ENCODE measurements around the gene COL8A2.
A peak's percentile ranks its signal among the peaks of the same experiment; 100 is the strongest.

DNA sequence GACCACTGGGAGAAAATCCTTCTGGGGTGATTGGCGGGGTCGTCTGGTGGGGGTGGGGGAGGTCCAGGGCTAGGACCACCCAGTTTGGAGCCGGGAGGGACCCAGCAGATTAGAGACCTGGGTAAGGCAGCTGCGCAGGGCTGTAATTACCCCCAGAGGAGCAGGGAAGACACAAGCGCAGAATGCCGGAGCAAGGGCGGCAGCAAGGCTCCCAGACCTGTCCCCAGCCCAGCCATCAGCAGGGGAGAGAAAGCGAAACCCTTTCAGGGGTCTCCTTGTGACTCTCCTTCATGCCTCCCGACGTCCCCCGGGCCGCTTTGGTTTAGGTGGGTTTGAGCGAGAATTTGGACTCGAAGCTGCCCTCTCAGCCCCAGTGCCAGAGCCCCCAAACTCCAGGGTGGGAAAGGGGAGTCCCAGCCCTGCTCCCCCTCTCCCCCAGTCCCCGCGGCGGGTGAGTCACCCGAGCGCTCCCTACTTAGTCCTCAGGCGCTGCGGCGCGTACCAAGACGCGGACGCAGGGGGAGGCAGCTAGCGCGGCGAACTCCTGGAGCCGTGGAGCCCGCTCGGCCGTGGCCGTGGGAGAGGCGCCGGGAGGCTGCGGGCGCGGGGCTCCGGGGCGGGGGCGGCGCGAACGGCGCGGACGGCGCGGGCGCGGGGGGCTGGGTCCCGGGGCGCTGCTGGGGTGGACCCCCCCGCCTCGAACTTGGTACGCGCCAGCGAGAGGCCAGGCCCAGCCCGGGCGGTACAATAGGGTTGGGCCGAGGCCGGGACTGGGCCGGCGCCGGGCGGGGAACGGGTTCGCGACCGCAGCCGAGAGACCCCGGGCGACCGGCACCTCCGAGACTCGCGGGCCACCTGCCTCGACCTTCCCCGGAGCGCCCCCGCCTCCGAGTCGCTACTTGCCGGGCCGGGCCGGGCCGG, 30.6 kb upstream of the COL8A2 start, which contains the start of gene MAP7D1:
- TF ChIP-seq, protein P1, sequence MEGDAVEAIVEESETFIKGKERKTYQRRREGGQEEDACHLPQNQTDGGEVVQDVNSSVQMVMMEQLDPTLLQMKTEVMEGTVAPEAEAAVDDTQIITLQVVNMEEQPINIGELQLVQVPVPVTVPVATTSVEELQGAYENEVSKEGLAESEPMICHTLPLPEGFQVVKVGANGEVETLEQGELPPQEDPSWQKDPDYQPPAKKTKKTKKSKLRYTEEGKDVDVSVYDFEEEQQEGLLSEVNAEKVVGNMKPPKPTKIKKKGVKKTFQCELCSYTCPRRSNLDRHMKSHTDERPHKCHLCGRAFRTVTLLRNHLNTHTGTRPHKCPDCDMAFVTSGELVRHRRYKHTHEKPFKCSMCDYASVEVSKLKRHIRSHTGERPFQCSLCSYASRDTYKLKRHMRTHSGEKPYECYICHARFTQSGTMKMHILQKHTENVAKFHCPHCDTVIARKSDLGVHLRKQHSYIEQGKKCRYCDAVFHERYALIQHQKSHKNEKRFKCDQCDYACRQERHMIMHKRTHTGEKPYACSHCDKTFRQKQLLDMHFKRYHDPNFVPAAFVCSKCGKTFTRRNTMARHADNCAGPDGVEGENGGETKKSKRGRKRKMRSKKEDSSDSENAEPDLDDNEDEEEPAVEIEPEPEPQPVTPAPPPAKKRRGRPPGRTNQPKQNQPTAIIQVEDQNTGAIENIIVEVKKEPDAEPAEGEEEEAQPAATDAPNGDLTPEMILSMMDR (IDR thresholded peaks at IDR 0.05) = peak in 1 of 4 experiments; percentile 16
- peak; percentile 65 to 88 for TF ChIP-seq POLR2A (IDR thresholded peaks at IDR 0.05)

Measured in uterus (tissue), 2 donors.